ENCODE measurements around the gene FHL2.
A peak's percentile ranks its signal among the peaks of the same experiment; 100 is the strongest.
"Not testable (repeated sequence)": the region's sequence is repeated elsewhere in the genome, so short reads cannot be mapped to it uniquely, and the experiment has no call there.

The FHL2 gene, protein sequence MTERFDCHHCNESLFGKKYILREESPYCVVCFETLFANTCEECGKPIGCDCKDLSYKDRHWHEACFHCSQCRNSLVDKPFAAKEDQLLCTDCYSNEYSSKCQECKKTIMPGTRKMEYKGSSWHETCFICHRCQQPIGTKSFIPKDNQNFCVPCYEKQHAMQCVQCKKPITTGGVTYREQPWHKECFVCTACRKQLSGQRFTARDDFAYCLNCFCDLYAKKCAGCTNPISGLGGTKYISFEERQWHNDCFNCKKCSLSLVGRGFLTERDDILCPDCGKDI

DNA sequence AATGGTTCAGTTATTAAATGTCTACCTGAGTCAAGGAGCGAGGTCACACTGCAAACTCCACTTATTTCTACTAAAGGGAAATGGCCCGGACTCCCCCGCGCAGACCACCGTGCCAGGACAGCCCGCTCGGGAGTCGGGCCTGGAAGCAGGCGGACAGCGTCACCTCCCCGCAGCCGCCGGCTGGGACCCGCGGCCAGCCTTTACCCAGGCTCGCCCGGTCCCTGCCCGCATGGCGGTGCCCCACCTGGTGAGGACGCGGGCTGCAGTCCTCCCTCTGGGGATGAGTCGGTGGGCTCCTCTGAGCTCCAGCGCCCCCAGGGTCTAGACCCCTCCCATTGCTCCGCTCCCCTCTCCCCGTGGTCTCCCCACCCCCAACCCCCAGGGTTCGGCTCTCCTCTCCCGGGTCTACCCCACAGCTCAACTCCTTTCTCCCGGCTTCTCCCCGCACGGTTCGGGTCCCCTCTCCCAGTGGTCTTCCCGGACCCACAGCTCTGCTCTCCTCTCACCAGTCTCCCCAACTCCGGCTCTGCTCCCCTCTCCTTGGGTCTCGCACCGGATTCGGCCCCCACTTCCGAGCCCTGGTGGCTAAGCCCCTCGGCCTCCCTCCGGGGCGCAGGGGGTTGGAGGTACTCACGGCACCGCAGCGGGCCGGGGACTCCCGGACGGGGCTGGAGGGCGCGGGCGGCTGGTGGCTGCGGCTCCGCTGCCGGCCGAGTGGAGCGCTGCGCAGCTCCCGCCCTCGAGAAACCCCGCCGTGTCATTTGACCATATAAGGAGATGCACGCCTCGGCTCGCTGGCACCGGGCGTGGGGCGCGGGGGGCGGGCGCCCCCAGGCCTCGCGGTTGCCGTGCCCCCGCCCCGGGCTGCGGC is at the start of gene FHL2:
TSS of gene FHL2 (minus strand) at position 716 of the 871 bp plus-strand sequence. CDS start 12,535 bp downstream, outside the sequence.
- peak in 2 of 3 experiments; percentile 92 to 93 for DNase-seq

DNA sequence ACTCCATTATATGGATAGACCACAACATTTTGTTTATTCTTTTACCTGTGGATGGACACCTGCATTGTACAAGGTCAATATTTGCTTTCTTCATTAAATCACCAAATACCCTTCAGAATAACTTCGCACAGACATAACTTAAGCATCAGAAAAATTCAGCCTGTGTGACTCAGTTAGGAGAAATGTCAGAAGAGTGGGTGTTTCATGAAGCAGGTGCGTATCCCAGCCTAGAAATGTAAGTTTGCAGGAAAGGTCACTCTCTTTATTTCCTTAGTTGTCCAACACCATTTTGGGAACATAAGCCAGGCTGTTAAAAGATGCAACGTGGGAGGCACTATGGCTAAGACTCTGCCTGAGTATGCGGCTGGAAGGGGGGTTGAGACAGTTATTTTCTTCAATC is 48.6 kb upstream of the FHL2 start:
- DNase-seq: no peak

DNA sequence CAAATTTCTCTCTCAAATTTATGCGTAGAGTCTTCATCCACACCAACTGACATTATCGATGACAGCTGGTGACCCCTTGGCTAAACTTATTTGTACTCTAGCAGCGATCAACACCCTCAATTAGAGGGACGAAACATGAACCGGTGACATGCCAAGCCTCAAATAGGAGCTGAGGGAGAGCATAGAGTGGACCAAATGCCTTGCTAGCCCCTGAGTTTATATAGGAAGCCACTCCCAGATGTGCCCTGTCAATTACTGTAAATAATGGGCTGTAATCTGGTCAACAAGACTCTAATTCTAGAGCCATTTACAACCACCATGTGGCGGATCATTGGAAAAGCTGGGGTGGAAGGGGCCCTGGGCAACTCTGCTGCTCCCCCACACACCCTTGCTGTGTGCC is 47.6 kb upstream of the FHL2 start:
- peak in 1 of 3 experiments; percentile 3 for DNase-seq

DNA sequence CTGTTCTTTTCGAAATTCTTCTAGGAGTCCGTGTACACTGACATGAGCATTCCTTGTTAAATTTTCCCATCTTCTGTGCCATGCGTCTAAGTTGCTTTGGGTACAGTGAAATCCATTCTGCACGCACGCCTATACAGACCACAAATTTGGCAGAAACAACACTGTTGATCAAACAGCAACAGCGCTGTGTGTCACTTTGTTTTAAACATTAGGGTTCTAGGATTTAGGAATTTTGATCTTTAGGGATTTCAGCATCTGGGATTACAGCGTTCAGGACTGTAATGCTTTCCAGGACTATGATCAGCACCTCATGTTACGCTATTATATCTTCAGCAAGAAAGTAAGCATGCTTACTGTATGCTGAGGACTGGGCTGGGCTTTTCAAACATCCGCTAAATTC is 47.1 kb upstream of the FHL2 start:
- no peak for DNase-seq

DNA sequence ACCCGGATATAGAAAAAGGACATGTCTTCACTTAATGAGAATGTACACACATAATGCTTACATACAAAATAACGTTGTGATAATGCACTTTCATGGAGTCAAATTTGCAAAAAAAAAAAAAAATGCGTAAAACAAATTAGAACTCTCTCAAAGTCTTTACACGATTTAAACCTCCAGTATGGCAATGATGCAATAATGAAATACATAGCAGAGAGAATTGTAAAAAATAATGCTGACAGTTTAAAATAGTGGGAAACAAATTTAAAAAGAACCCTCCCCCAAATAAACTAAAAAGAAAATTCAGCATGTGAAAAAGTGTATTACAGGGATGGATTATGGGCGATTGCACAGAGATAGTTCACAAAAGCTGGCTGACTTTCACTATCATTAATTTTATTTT is 46.6 kb upstream of the FHL2 start:
- DNase-seq: no peak

DNA sequence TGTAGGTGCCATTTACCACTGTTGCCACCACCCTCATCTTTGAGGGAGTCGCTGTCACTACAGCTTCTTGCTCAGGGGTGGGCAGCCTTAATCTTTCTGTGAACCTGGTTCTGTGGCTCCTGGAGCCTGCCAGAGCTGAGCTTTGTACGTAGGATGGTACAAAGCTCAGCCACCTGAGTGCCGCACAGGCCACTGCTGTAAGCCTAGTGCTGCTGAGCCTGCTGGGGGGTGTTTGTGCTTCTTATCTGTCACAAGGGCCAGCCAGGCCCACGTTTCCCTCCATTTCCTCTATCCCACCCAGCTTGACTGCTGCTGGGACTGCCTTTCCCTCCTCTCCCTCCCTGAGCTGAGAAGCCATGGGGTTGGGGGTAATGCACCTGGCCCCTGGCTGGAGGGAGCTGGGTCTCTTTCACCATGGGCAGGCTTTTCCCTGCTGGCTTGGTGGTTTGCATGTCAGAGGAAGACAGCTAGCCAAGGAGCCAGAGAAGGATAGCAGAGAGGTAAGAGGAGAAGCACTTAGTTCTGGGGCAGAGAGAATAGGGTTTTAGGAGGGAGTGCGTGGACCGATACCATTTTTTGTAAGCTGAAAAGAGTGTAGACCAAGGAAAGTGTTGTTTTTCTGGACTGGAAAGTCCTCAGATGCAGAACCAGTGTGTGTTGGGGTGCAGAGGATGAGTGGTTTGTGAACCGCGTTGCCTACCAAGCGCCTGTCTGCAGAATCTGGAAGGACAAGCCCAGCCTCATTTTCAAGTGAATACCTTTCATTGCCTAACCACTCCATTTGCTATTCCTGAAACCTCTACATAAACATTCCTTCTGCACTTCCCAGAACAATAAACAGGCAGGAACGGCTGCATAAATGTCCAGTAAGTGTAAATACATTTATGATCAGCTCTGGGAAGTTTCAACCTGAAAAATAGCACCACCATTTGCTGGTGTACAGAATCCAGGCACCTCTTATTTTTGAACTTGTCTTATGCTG is 45.1 kb upstream of the FHL2 start:
- DNase-seq: no peak

DNA sequence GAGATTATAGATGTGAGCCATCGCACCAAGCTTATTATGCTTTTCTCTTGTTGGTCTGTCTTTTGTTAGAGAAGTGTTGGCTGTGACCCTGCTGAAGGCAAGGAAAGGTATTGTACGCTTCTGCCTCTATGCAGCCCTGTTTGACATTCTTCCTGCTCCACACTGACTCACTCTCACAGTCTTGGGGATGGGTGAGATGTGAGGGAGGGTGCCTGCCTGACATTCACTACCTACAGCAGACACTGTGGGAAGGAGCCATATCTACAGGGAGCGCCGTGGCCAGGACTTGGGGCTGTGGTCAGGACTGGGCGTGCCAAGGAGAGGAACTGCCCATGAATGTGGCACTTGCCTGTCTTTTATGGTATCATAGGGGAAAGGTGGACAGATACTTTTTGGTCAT is 43.9 kb upstream of the FHL2 start:
- no peak for DNase-seq

DNA sequence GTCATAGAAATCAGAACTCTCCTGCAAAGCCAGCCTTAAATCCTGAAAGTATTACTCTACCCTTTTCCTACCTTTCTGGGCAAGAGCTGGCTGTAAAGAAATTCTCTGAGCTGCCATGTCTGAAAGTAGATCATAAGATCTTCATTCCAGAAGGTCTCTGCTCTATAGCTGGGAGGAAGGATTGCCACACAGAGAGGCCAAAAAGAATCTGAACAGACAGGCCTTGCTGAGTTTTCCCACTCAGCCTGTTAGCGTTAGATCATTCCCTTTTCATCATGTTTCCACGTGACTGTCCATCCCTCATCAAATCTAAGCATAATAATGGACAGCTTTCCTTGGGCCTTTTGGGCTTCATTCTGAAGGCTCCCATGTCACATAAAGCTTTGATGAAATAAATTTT is 43.2 kb upstream of the FHL2 start:
- DNase-seq: no peak

DNA sequence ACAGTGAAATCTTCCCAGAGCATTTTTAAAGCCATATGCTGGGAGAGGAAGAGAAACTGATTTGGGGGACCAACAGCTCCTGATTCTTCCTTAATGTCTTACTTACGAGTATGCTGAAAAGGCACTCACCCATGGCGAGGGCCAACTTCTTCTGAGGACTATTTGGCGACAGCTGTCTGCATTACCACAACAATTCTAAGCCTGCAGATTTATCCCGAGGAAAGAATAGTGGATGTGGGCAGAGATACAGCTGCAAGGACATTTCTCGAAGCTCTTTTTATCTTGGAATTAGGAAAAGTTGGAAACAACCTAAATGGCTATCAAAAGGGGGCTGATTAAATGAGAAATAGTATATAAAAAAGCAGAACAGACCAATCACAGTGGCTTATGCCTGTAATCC is 40.3 kb upstream of the FHL2 start:
- DNase-seq: no peak

DNA sequence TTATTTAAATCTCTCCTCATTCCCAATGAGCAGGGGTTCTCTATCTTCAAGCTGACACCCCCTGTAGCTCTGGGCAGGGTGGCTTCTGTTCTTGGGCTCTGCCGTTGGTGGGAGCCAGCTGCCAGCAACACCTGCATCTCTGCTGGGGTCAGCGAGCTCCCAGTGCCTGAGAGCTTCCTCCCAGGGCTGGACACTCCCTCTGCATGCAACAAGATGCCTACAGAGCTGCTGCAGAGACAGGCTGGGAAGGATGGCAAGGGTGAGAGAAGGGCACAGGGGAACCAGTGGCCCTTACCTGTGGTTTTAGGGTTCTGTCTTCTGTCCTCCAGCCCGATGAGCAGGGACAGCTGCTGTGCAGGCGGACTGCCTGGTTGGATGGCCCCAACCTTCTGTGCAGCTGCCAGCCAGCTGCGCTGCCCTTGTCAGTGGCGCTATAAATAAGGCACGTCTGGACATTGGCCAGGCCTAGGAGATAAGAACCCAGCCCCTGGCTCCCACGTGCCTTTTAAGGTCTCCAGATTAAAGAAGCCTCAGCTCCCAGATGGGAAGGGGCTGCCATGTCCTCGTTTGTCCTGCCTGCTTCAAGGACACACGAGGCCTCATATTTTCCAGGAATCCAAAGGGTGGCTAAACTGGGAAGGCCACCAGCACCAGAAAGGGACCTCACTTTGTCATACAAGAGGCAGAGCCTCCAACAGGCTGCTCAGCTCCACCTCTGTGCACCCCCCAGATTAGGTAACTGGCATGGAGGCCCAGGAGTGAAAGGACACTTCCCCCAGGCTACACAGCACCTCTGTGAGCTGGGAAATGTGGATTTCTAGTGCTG is 39.5 kb upstream of the FHL2 start:
- DNase-seq: peak in 2 of 3 experiments; percentile 52 to 72

DNA sequence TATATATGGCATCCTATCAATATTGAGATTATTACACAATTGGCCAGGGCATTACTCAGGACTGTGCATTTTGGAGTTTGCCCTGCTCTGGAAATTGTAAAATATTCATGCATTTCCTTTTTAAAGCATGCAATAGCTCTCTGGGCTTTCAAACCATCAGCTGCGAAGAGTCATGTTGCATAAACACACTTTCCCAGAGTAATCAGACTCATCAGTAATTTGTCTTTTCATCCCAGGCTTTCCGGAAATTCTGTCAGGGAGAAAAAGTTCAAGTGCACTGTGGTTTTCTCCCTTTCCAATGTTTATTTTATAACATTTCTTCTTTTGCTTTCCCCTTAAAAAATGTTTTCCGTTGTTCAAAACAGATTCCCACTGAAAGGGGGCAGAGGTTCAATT is 38.9 kb upstream of the FHL2 start:
- peak in 1 of 3 experiments; percentile 51 for DNase-seq

DNA sequence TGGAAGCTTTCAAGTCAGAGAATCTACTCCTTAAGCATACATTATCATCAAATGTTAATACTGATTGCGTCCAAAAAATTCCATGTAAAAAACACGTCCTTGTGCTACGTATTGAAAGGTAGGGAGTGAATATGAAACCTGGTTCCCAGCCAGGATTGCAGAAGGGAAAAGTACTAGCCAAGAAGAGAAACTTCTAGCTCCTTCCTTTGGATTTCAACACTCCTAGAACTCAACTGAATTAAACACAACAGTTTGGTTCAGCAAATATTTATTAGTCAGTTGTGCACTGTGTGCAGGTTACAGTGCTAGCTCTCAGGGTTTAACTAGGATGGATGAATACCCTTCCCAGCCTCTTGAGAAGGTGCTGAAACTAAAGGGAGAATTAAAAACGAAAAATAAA is 33.9 kb upstream of the FHL2 start:
- DNase-seq: no peak

DNA sequence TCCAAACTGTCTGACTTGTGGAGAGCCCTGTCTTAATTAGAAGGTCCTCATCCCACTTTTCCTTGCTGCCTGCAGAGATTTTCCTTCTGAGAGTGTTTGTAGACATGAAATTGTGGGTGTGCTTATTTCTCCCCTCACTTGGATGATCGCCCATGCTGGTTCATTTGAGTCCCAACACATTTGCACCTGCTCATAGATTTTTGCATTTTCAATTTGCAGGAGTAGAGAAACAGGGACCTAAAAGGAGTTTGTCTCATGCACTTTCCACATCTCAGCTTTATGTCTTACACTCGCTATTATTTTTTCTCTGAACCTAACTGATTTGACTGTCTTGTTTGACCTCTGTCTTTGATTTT is 33.2 kb upstream of the FHL2 start:
- peak in 1 of 3 experiments; percentile 9 for DNase-seq

DNA sequence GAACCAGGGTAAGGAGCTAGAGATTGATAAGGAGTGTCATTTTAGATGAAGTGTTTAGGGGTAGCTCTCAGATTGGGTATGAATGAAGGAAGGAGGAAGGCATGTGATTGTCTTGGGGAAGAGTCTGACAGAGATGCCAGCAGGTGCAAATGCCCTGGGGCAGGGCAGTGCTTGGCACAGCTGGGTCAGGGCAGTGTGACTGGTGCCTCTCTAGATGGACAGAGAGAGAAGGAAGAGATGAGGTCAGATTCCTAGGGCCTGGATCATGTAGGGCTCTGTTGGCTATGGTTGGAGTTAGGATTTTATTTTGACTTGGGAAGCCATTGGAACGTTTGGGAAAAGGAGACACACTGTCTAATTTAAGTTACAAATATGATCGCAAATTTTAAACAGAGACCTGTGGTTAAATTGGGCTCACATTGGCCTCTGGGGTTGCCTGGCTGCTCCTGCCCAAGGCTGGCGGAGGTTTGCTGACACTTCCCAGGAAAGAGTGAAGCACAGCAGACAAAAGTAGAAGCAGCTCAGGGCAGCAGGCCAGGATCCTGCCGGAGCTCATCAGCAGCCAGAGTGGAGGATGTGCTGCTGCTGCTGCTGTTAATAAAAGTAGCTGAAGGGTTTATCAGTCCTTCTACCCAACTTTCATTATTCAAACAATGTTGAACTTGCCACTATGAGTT is 32.7 kb upstream of the FHL2 start:
- DNase-seq: no peak

DNA sequence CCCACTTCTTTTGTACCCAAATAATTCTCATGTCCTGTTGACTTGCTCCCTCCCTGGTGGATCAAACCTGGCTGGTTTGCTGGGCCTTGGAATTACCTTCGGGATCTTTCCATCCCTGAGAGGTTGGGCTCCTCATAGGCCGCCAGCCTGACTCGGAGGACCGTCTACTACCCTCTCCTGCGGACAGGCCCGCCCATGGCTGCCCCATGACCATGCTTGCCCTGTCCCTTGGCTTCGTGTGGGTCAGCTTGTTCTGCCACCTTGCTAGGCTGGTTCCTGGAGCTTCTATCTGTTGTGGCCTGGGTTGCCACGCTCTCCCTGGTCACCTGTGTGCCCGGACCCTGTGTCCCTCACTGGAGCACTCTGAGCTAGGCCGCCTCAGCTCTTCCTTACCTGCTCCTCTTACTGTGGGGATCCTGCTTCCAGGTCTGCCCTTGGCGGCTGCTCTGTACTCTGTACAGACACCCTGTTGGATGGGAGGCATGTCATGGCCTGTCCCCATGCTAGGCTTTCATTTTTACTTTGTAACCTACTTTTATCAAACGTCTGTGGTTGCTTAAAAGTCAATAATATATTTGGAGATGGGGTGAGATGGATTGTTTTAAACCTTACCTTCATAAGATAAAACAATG is 29.7 kb upstream of the FHL2 start:
- no peak for DNase-seq

DNA sequence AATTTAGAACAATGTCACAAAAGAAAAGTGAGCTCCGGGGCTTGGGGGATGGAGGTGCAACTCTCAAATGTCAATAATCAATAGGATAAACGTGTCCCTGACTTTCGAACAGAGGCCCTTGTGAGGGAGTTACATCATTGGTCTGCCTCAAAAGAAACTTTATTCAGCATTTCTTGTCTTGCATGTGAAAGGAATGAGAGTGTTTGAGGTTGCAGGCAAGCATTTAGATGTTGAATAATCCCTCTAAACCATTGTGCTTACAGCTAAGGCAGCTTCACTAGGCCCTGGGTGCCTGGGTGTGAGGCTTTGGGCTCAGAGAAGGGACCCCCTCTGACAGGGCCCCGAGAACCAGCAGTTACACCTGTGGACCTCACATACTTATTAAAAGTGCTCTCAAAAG is 28.6 kb upstream of the FHL2 start:
- DNase-seq: no peak

DNA sequence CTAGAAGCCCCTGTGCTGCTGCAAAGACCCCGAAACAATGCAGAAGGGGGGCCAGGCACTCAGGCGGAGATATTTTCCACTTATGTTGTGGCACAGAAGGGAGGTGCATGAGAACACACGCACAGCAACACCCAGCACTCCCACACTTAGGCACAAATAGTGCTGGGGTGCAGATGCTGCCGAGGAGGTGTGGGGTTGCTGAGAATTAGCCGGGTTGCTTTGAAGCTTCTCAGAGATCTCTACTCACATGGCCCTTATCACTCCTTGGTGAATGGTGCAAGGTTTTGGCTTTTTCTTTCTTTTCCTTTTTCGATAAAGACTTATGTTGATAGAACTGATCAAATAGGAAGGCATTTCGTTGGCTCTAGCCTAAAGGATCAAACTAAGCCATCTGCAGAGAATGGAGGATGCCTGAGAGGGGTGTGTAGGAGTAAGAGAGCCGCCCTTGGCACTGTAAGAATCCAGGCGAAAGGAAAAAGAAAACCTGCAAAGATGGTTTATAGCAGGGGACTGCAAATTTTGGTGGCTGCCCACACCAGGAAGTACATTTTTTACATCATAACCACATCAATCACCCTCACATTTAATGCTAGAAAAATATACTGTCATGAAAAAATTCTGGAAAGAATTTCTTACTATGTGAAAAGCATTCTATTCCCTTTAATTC is 27.9 kb upstream of the FHL2 start:
- DNase-seq: no peak

DNA sequence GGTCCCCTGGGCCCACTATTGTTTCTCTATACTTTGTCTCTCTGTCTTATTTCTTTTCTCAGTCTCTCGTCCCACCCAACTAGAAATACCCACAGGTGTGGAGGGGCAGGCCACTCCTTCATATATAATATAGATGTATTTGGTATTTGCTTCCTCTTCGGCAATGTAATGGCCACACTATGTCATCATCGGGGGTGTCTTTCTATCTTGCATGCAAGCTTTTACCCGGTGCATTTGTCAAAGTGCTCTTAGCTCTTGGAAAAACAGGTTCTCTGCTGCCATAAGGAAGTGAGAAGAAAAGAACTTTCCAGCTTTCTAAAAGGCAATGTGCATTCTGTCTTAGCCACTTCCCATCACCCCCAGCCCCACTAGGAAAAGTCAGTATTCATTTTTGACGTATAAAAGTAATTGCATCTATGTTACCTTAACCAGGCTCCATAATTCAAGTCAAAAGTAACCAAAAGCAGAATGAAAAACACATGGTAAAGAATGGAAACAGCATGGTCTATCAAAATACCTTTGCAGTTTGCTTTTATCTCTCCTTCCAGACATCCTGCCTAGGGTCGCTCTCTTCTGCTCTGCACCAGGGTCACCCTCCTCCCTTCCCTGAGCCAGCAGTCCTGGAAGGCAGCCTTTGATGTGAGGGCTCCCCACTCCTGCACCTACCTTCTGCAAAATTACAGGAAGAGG is 27.2 kb upstream of the FHL2 start:
- no peak for DNase-seq

DNA sequence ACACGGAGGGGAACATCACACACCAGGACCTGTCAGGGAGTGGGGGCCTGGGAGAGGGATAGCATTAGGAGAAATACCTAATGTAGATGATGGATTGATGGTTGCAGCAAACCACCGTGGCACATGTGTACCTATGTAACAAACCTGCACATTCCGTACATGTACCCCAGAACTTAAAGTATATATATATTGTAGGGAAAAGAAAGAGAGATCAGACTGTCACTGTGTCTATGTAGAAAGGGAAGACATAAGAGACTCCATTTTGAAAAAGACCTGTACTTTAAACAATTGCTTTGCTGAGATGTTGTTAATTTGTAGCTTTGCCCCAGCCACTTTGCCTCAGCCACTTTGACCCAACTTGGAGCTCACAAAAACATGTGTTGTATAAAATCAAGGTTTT is 26.0 kb upstream of the FHL2 start:
- not testable (repeated sequence) for DNase-seq

DNA sequence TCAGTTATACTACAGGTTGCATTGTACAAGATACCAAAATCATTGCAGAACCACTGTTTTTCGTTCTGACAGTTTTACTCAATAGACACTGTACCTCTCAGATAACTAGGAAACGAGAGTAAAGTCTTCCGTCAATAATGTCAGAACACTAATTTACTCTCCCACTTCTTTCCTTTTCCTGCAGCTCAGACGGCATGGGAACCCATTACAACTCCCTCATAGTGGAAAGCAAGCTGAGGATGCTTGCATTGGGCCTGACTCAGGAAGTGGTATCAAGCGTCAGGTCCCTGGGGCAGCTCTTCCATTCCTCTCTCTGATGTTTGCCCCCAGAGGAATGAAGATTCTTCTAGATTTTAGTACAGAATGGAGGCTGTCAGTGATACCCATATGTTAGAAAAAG is 23.9 kb upstream of the FHL2 start:
- DNase-seq: no peak
